Neural progenitor cell (in vitro differentiated cells): ENCODE data around the gene CACNA1C. TPM values are rescaled to one million over a fixed set of nuclear protein-coding genes. Genes with fewer than 3 reads are reported as not detected.
"Not testable (repeated sequence)": the region's sequence is repeated elsewhere in the genome, so short reads cannot be mapped to it uniquely, and the experiment has no call there.

Experiments used
- DNase-seq: peaks from one replicate; pipeline ENCODE4 v3.0.0-alpha.2; 2016; ENCODE audit warnings: low spot score
- H2AFZ ChIP-seq: fragments of 200-600 bp; sonication (generic); replicated peaks from 2 replicates; pipeline ENCODE4 v1.6.1; 2016; ENCODE audit warnings: antibody characterized with exemption
- H3F3A ChIP-seq: fragments of 200-600 bp; sonication (generic); 2 replicates; pipeline ENCODE4 v1.6.1; 2016; ENCODE audit warnings: antibody characterized with exemption, low read depth
- H3K27ac ChIP-seq: fragments of 200-600 bp; sonication (generic); 2 replicates; pipeline ENCODE4 v1.5.1; 2016; ENCODE audit warnings: mild to moderate bottlenecking
- H3K27me3 ChIP-seq: fragments of 200-600 bp; sonication (generic); 2 replicates; pipeline ENCODE4 v1.6.1; 2016; ENCODE audit warnings: mild to moderate bottlenecking, moderate library complexity
- H3K36me3 ChIP-seq: fragments of 200-600 bp; sonication (generic); 2 replicates; pipeline ENCODE4 v1.5.1; 2016
- H3K4me1 ChIP-seq: fragments of 200-600 bp; sonication (generic); 2 replicates; pipeline ENCODE4 v1.6.1; 2016; ENCODE audit warnings: mixed run types
- H3K4me2 ChIP-seq: fragments of 200-600 bp; sonication (generic); 2 replicates; pipeline ENCODE4 v1.6.1; 2016
- H3K4me3 ChIP-seq: fragments of 200-600 bp; sonication (generic); 2 replicates; pipeline ENCODE4 v1.5.1; 2016
- H3K79me2 ChIP-seq: fragments of 200-600 bp; sonication (generic); 2 replicates; pipeline ENCODE4 v1.6.1; 2016; ENCODE audit warnings: low read depth
- H3K9ac ChIP-seq: fragments of 200-600 bp; sonication (generic); 2 replicates; pipeline ENCODE4 v1.6.1; 2016
- H3K9me3 ChIP-seq: fragments of 200-600 bp; sonication (generic); 2 replicates; pipeline ENCODE4 v1.5.1; 2016; ENCODE audit warnings: low read depth
- H4K20me1 ChIP-seq: fragments of 200-600 bp; sonication (generic); 2 replicates; pipeline ENCODE4 v1.6.1; 2016; ENCODE audit warnings: low read depth
- H3K27ac Mint-ChIP-seq: 3 replicates; pipeline ENCODE4 v1.8.0; 2021; ENCODE audit warnings: mixed read lengths
- H3K27me3 Mint-ChIP-seq: 2 replicates; pipeline ENCODE4 v1.8.0; 2022; ENCODE audit warnings: low read depth, mild to moderate bottlenecking, inconsistent platforms, moderate library complexity, mixed read lengths; ENCODE audit not compliant: insufficient read depth
- H3K36me3 Mint-ChIP-seq: 3 replicates; pipeline ENCODE4 v1.8.0; 2021; ENCODE audit warnings: mixed read lengths
- H3K4me1 Mint-ChIP-seq: 3 replicates; pipeline ENCODE4 v1.8.0; 2021; ENCODE audit warnings: mixed read lengths
- H3K4me3 Mint-ChIP-seq: 3 replicates; pipeline ENCODE4 v1.8.0; 2021; ENCODE audit warnings: mild to moderate bottlenecking, moderate library complexity, mixed read lengths
- H3K9me3 Mint-ChIP-seq: 3 replicates; pipeline ENCODE4 v1.8.0; 2020; ENCODE audit warnings: mixed read lengths
- EZH2 ChIP-seq: fragments of 200-600 bp; sonication (generic); IDR thresholded peaks from 2 replicates; pipeline ENCODE4 v1.6.1; 2017; ENCODE audit warnings: antibody characterized with exemption, mild to moderate bottlenecking, moderate library complexity
- EZH2phosphoT487 ChIP-seq: fragments of 200-600 bp; sonication (generic); IDR thresholded peaks from 2 replicates; pipeline ENCODE4 v1.6.1; 2017; ENCODE audit warnings: antibody characterized with exemption
- total RNA-seq: library from RNA; depleted of rRNA; stranded (reverse); fragments of >200 nt; gene quantifications from 2 replicates; pipeline ENCODE4 v1.2.3, GENCODE V29; 2015; ENCODE audit warnings: low replicate concordance
- TF ChIP-seq, protein P1 (sequence below): fragments of 200-600 bp; sonication (generic); IDR thresholded peaks from 2 replicates; pipeline ENCODE4 v1.5.1; 2017; ENCODE audit warnings: antibody characterized with exemption, mild to moderate bottlenecking

CACNA1C gene
- total RNA-seq, 1 donor from 2014 or later, result 2.7 TPM

DNA sequence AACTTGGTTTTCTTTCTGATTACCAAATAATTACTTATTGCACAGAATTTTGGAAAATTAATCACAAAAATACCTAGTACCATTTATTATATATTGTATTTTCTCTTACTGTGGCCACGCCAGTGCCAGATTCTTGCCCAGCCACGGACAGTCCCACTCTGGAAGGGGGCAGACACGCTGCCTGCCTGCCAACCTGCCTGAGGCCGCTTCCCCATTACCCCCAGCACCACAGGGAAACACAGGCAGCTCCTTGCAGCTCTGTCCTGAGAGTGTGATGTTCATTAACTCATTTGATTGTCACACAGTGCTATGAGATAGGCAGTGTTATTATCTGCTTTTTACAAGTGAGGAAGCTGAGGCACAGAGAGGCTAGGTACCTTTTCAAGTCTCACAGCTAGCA is 46.8 kb downstream of the CACNA1C start:
- Histone ChIP-seq H3K9ac (no peak overlapping the region), H3K27me3 (no peaks in the 10 kb centered on the region), H3K4me2 (no peak overlapping the region), H3K4me1 (no peaks in the 10 kb centered on the region), H3K27ac (no peak overlapping the region), H3K4me3 (no peak overlapping the region), H2AFZ (no peak overlapping the region), H3K79me2 (no peaks in the 10 kb centered on the region), H3K9me3 (no peaks in the 10 kb centered on the region), H4K20me1 (no peaks in the 10 kb centered on the region), H3F3A (no peaks in the 10 kb centered on the region), H3K36me3 (no peaks in the 10 kb centered on the region)
- Mint-ChIP-seq H3K9me3 (no peaks in the 10 kb centered on the region), H3K36me3 (no peaks in the 10 kb centered on the region), H3K4me1 (peaks cover 9% of the 10 kb centered on the region), H3K27me3 (peaks cover 3% of the 10 kb centered on the region), H3K4me3 (no peak overlapping the region), H3K27ac (no peak overlapping the region)
- TF ChIP-seq EZH2phosphoT487 (no peak), EZH2 (no peak)
- TF ChIP-seq, protein P1, sequence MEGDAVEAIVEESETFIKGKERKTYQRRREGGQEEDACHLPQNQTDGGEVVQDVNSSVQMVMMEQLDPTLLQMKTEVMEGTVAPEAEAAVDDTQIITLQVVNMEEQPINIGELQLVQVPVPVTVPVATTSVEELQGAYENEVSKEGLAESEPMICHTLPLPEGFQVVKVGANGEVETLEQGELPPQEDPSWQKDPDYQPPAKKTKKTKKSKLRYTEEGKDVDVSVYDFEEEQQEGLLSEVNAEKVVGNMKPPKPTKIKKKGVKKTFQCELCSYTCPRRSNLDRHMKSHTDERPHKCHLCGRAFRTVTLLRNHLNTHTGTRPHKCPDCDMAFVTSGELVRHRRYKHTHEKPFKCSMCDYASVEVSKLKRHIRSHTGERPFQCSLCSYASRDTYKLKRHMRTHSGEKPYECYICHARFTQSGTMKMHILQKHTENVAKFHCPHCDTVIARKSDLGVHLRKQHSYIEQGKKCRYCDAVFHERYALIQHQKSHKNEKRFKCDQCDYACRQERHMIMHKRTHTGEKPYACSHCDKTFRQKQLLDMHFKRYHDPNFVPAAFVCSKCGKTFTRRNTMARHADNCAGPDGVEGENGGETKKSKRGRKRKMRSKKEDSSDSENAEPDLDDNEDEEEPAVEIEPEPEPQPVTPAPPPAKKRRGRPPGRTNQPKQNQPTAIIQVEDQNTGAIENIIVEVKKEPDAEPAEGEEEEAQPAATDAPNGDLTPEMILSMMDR, result no peak
- DNase-seq, result no peak

DNA sequence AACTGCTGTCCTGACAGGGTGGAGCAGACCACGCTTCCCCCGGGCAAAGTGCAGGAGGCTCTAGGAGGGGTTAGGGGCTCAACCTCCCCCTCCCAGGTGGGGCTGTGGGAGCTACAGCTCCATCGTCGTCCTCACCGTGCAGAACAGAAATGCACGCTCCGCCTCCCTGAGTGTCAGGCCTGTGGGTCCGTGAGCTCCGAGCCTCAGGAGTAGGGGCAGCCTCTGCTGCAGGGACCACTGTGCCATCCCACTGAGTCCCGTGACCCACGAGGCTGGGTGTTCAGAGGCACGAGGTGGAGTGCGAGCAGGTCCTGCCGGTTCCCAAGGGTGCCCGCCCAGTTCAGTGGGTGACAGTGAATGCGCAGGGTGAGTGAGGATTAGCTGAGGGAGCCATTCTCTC is 48.6 kb downstream of the CACNA1C start:
- Histone ChIP-seq H3K4me3 (no peak overlapping the region), H3K36me3 (no peaks in the 10 kb centered on the region), H3K4me2 (no peak overlapping the region), H3K9ac (no peak overlapping the region), H3K4me1 (no peaks in the 10 kb centered on the region), H3F3A (no peaks in the 10 kb centered on the region), H3K27me3 (no peaks in the 10 kb centered on the region), H3K27ac (no peak overlapping the region), H2AFZ (no peak overlapping the region), H3K9me3 (no peaks in the 10 kb centered on the region), H3K79me2 (no peaks in the 10 kb centered on the region), H4K20me1 (no peaks in the 10 kb centered on the region)
- Mint-ChIP-seq H3K9me3 (peaks cover 5% of the 10 kb centered on the region), H3K27ac (no peak overlapping the region), H3K4me1 (peaks cover 9% of the 10 kb centered on the region), H3K4me3 (no peak overlapping the region), H3K36me3 (no peaks in the 10 kb centered on the region), H3K27me3 (peaks cover 5% of the 10 kb centered on the region)
- DNase-seq, result no peak
- TF ChIP-seq, protein P1, result no peak
- no peak for TF ChIP-seq EZH2
- TF ChIP-seq EZH2phosphoT487, result no peak

DNA sequence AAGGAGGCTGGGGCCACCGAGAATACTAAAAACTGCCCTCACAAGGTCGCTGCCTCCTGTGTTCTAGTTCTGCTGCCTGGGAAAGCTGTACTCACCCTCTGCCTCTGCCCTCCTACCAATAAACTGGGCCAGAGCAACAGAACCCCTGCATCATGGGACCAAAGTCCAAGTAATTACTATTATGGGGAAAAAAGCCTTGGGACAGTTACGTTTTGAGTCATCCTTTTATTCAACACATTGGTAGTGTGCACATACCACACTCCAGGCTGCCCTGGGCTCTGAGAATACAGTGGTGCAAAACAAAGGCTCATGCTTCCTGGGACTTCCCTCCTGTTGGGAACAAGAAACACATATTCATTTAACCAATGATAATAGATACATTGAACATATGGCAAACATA is 49.0 kb downstream of the CACNA1C start:
- H3K4me1 Mint-ChIP-seq, result peaks cover 9% of the 10 kb centered on the region
- Histone ChIP-seq H3K27ac (no peak overlapping the region), H3K27me3 (no peaks in the 10 kb centered on the region), H3K4me2 (no peak overlapping the region), H3K9ac (no peak overlapping the region), H3K9me3 (no peaks in the 10 kb centered on the region), H3K79me2 (no peaks in the 10 kb centered on the region), H3K4me3 (no peak overlapping the region), H4K20me1 (no peaks in the 10 kb centered on the region), H3K4me1 (no peaks in the 10 kb centered on the region), H2AFZ (no peak overlapping the region), H3K36me3 (no peaks in the 10 kb centered on the region), H3F3A (no peaks in the 10 kb centered on the region)
- H3K4me3 Mint-ChIP-seq, result no peak overlapping the region
- H3K9me3 Mint-ChIP-seq, result peaks cover 5% of the 10 kb centered on the region
- no peak overlapping the region for H3K27ac Mint-ChIP-seq
- TF ChIP-seq EZH2 (no peak), EZH2phosphoT487 (no peak)
- TF ChIP-seq, protein P1, result no peak
- H3K27me3 Mint-ChIP-seq, result peaks cover 5% of the 10 kb centered on the region
- no peak for DNase-seq
- no peaks in the 10 kb centered on the region for H3K36me3 Mint-ChIP-seq

DNA sequence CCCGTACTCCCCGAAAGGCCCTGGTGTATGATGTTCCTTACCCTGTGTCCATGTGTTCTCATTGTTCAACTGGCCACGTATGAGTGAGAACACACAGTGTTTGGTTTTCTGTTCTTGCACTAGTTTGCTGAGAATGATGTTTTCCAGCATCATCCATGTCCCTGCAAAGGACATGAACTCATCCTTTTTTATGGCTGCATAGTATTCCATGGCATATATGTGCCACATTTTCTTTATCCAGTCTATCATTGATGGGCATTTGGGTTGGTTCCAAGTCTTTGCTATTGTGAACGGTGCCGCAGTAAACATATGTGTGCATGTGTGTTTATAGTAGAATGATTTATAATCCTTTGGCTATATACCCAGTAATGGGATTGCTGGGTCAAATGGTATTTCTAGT is 49.9 kb downstream of the CACNA1C start:
- peak overlapping the region; percentile 14 for H3K4me3 Mint-ChIP-seq
- H3K4me2 ChIP-seq, H3K36me3 ChIP-seq, H3K27ac Mint-ChIP-seq, H3K9ac ChIP-seq, H4K20me1 ChIP-seq, H3K79me2 ChIP-seq, DNase-seq, H3K27me3 ChIP-seq, H3K36me3 Mint-ChIP-seq, H3K4me1 ChIP-seq, H2AFZ ChIP-seq, H3K4me3 ChIP-seq, H3F3A ChIP-seq, H3K27me3 Mint-ChIP-seq, H3K9me3 Mint-ChIP-seq, H3K9me3 ChIP-seq, H3K27ac ChIP-seq, H3K4me1 Mint-ChIP-seq: not testable (repeated sequence)

DNA sequence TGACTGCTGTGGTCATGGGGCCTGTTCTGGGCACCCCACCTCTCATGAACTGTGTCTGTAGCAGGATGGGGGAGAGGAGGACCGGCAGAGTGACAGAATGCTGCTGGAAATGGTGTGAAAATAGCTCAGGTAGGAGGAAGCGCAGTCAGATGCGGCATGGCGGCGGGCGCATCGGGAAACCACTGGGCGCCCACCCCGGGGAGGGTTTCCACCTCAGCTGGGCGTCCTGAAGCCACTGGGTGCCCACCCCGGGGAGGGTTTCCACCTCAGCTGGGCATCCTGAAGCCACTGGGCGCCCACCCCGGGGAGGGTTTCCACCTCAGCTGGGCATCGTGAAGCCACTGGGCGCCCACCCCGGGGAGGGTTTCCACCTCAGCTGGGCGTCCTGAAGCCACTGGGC is 52.6 kb downstream of the CACNA1C start:
- not testable (repeated sequence) for H3K36me3 Mint-ChIP-seq, H3K9me3 ChIP-seq, H3K4me2 ChIP-seq, H3K36me3 ChIP-seq, H3K9ac ChIP-seq, H3K27me3 ChIP-seq, H3K4me1 ChIP-seq, H3K27ac Mint-ChIP-seq, H3K27me3 Mint-ChIP-seq, DNase-seq, H3K9me3 Mint-ChIP-seq, H3K27ac ChIP-seq, H3K4me3 ChIP-seq, H3K79me2 ChIP-seq, H3K4me3 Mint-ChIP-seq, H4K20me1 ChIP-seq, H3K4me1 Mint-ChIP-seq, H3F3A ChIP-seq, H2AFZ ChIP-seq
